ENCODE results near the gene KCNAB1. TPM values are rescaled to one million over a fixed set of nuclear protein-coding genes. Genes with fewer than 3 reads are reported as not detected.

The KCNAB1 gene
- total RNA-seq, 1 experiment from 2014 or later = not detected

- H2AFZ ChIP-seq (ENCODE audit: low read depth, low read length, poor library complexity, severe bottlenecking) = no peak overlapping the region
- no peak overlapping the region for H3K4me2 ChIP-seq (ENCODE audit: low read length)
- H3K9me3 ChIP-seq (ENCODE audit: control insufficient read depth in 1 of 2, insufficient read depth in 1 of 2, low read depth in 1 of 2, low read length in 2 of 2) = no peaks in the 10 kb centered on the region
- DNase-seq (ENCODE audit: low read depth, low spot score) = no peak
- peaks cover 0 to 5% of the 10 kb centered on the region in 2 experiments; a peak in 1 of 4 replicates for H3K4me1 ChIP-seq (ENCODE audit: control insufficient read depth in 1 of 2, insufficient read depth in 2 of 2, low read length in 2 of 2)
- H4K20me1 ChIP-seq (ENCODE audit: insufficient read depth) = no peaks in the 10 kb centered on the region
- H3K79me2 ChIP-seq (ENCODE audit: insufficient read depth, low read length) = no peaks in the 10 kb centered on the region
- RAD21 ChIA-PET (ENCODE audit: low non-redundant PET in 1 of 2, low total read pairs in 2 of 2, uncharacterized antibody in 2 of 2, unreplicated experiment in 2 of 2) = no interaction called here
- no peak overlapping the region for H3K4me3 ChIP-seq (replicated peaks in 1 of 2; ENCODE audit: low read depth in 1 of 2, low read length in 2 of 2)
- ATAC-seq = no peak
- TF ChIP-seq CBX3 (IDR thresholded peaks at IDR 0.05; ENCODE audit: low read depth) = no peak
- TF ChIP-seq YY1 (IDR thresholded peaks at IDR 0.05; ENCODE audit: extremely low read depth, insufficient replicate concordance, low read depth, low read length) = no peak
- TF ChIP-seq EGR1 (IDR thresholded peaks at IDR 0.05; ENCODE audit: low read depth) = no peak
- no peak for TF ChIP-seq SP1 (IDR thresholded peaks at IDR 0.05; ENCODE audit: low read depth)
- no peak for TF ChIP-seq EZH2phosphoT487 (IDR thresholded peaks at IDR 0.05; ENCODE audit: borderline replicate concordance)
- no peak for TF ChIP-seq ZBTB33 (IDR thresholded peaks at IDR 0.05; ENCODE audit: extremely low read depth, insufficient replicate concordance, low read length)
- no peak for TF ChIP-seq SIN3A (IDR thresholded peaks at IDR 0.05; ENCODE audit: low read depth)
- no peak for TF ChIP-seq POLR2A (IDR thresholded peaks at IDR 0.05; ENCODE audit: borderline replicate concordance, extremely low read depth, insufficient read depth, insufficient read length)
- no peak for TF ChIP-seq CEBPB (IDR thresholded peaks at IDR 0.05; ENCODE audit: low read depth)
- TF ChIP-seq EZH2 (IDR thresholded peaks at IDR 0.05) = no peak
- no peak for TF ChIP-seq ZFX (IDR thresholded peaks at IDR 0.05)
- no peak for TF ChIP-seq ZNF274 (IDR thresholded peaks at IDR 0.05; ENCODE audit: low read depth, low read length)
- no peak for TF ChIP-seq FOSL1 (IDR thresholded peaks at IDR 0.05; ENCODE audit: low read depth)
- TF ChIP-seq RAD21 (IDR thresholded peaks at IDR 0.05; ENCODE audit: low read depth) = no peak
- TF ChIP-seq ATF3 (IDR thresholded peaks at IDR 0.05) = no peak
- H3K9me2 ChIP-seq (ENCODE audit: insufficient read depth) = no peaks in the 10 kb centered on the region
- intact Hi-C loops (cut with micrococcal nuclease) = no loop called here
- no TSS peak for BruUV-seq (replicated peaks)
- no peaks in the 10 kb centered on the region for H3K27me3 ChIP-seq (ENCODE audit: insufficient read depth, low read length)
- H3K36me3 ChIP-seq (ENCODE audit: control insufficient read depth in 1 of 2, insufficient read depth in 2 of 2, low read length in 2 of 2) = no peaks in the 10 kb centered on the region
- no peak overlapping the region for H3K9ac ChIP-seq (ENCODE audit: low read length)
- H3K27ac ChIP-seq (ENCODE audit: low read depth, low read length) = no peak overlapping the region
- CTCF ChIA-PET = no interaction called here
- POLR2A ChIA-PET = no interaction called here
Measured at GRCh38 chr3:156339491-156339890, 219.1 kb downstream of the KCNAB1 start.

Measured in HCT116 (cell line).